GM13977 (cell line): ENCODE data around the gene GALNT18.

Source experiments
- DNase-seq: peaks from one replicate; pipeline ENCODE4 v3.0.0; 2012; ENCODE audit warnings: low spot score
- in situ Hi-C: fragments of 300-500 bp; cut with MboI; formaldehyde crosslinking; loops from one replicate; pipeline ENCODE4 v1.12.0; 2022; ENCODE audit warnings: low sequenced_read_pairs, low pct_unique_long_range_greater_than_20kb, mixed read lengths, inconsistent platforms; ENCODE audit not compliant: unreplicated experiment
- TF ChIP-seq, protein P1 (sequence below): IDR thresholded peaks from 2 replicates; pipeline ENCODE4 v1.5.1; 2012; ENCODE audit warnings: mild to moderate bottlenecking, control low read depth; ENCODE audit not compliant: insufficient read depth; ENCODE audit errors: extremely low read depth, missing control alignments

Gene GALNT18

DNA sequence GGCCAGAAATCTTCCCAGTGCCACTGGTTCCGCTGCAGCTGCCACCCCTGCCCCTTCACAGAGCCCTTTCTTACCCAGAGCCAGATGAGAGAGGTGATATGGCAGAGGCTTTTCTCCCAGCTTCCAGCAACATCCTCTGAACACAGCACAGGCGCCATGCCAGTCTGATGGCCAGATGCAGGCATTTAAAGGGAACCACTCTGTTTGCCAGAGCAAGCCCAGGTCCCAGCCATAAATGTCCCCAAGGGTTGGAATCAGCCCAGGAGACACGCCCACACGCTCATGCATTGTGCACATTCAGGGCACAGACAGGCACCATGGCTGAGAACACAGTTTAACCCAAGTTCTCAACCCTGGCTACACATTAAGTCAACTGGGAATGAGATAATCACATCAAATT is 154.5 kb downstream of the GALNT18 start:
- no peak for DNase-seq
- TF ChIP-seq, protein P1, sequence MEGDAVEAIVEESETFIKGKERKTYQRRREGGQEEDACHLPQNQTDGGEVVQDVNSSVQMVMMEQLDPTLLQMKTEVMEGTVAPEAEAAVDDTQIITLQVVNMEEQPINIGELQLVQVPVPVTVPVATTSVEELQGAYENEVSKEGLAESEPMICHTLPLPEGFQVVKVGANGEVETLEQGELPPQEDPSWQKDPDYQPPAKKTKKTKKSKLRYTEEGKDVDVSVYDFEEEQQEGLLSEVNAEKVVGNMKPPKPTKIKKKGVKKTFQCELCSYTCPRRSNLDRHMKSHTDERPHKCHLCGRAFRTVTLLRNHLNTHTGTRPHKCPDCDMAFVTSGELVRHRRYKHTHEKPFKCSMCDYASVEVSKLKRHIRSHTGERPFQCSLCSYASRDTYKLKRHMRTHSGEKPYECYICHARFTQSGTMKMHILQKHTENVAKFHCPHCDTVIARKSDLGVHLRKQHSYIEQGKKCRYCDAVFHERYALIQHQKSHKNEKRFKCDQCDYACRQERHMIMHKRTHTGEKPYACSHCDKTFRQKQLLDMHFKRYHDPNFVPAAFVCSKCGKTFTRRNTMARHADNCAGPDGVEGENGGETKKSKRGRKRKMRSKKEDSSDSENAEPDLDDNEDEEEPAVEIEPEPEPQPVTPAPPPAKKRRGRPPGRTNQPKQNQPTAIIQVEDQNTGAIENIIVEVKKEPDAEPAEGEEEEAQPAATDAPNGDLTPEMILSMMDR: no peak
- in situ Hi-C loops: no loop called here

DNA sequence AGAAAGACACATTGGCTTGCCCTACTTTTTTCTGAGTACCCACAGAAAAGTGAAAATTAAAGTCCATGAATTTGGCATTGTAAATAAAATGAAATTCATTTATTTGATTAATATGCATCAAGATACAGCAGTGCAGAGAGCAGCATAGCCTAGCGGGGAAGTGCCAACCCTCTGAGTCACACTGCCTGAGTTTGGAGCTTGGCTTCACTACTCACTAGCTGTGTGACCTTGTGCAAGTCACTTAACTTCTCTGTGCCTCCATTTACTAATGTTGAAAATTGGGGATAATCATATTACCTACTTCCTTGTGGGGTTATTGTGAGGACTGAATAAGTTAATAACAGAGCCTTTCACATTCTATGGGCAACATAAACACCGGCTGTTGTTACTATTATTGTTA is 157.2 kb downstream of the GALNT18 start:
- in situ Hi-C loops: no loop called here
- no peak for DNase-seq
- TF ChIP-seq, protein P1: no peak

DNA sequence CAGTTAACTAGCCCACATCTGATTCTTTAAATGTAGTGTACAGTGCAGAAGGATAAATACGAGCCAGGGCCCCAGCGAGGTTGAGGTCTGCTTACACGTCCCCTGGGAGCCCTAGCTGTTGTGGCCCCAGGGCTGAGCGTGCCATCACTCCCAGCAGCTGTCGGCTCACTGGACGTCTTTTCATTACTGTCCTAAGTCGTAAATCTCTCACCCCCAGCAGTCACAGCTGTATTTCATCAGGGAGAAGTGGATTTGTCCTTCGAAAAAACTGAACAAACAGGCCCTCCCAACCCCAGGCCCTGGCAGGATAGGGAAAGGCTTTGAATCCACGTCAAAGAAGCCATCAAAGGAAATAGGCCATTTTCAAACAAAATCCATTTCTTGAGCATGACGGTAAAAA is 158.4 kb downstream of the GALNT18 start:
- TF ChIP-seq, protein P1: no peak
- DNase-seq: no peak
- in situ Hi-C loops: no loop called here

DNA sequence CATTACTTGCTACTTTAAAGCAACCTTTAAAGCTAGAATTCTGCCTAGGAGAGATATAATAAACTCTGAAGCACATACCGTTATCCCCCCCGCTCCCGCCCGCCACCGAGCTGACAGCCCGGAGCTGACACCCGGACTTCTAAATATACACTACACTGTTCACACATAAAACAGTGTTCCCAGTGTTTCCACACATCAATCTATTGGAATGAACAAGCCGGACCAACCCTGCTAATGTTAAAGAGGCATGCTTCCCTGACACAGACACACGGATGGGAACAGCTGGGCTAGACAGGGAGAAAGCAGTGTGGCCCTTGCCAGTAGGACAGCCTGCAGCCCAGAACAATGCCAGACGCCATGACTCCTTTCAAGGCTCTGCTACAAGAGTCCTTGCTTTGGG is 160.3 kb downstream of the GALNT18 start:
- TF ChIP-seq, protein P1: no peak
- DNase-seq: no peak
- in situ Hi-C loops: no loop called here

DNA sequence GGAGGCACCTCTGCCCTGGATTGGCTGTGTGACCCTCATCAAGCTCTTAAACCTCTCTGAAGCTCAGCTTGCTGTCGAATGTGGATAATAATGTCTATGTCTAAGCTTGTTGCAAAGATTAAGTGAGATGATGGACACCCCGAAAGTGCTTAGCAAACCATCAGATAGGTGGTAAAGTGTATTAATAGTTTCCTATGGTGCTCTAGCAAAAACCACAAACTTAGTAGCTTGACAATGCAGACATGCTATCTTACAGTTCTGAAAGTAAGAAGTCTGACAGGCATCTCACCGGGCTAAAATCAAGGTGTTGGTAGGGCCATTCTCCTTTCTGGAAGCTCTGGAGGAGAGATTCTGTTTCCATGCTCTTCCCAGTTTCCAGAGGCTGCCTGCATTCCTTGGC is 162.2 kb downstream of the GALNT18 start:
- no peak for DNase-seq
- in situ Hi-C loops: no loop called here
- TF ChIP-seq, protein P1: no peak

DNA sequence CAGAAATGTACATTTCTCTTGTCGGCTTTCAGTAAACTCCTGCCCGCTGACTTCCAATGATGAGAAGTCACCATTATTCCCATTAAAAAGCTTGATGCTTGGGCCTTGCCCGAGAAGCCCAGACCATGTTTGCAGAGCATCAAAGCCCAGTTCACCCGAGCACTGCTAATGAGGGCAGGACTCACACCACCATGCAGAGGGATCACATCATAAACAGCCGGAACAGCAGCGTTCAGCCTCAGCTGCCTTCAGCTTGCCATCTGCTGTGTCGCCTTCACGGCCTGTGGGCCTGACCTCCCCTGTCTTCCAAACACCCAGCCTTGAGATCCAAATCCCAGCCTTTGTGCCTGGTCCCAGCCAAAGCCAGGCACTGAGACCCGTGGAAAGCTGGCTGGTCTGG is 163.3 kb downstream of the GALNT18 start:
- DNase-seq: no peak
- in situ Hi-C loops: no loop called here
- TF ChIP-seq, protein P1: no peak

DNA sequence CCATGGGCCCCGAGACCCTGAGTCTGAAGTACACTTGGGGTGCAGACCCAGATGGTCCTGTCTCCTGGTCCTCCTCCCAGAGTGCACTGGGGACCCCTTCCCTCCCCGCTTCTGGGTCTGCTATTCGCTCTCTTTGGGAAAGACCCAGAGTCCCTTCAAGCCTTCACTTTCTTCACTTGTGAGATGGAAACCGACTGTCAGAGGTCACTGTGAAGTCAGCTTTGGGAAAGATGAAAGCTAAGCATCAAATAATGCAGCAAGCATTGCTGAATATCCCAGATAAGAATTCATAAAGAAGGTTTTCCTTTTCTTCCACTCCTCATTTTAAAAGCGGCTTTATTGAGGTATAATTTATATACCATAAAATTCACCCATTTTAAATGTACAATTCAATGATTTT is 163.8 kb downstream of the GALNT18 start:
- TF ChIP-seq, protein P1: no peak
- in situ Hi-C loops: no loop called here
- DNase-seq: no peak
